ENCODE results near the gene MAN1A1. TPM values are rescaled to one million over a fixed set of nuclear protein-coding genes. Genes with fewer than 3 reads are reported as not detected.
A peak's percentile ranks its signal among the peaks of the same experiment; 100 is the strongest.

The MAN1A1 gene
- total and polyA plus RNA-seq, 2 donors, result 14.7 to 23.6 TPM

GRCh38 chr6:119325559-119326265 is 23.8 kb downstream of the MAN1A1 start:
- H3K27ac ChIP-seq (ENCODE audit: low read depth in 1 of 2, low read length in 1 of 2), result no peak overlapping the region

GRCh38 chr6:119324718-119325117 is 24.8 kb downstream of the MAN1A1 start:
- peaks cover 9 to 19% of the 10 kb centered on the region in 2 donors for H3K4me1 ChIP-seq (ENCODE audit: control insufficient read depth in 2 of 2, insufficient read depth in 2 of 2, low read length in 2 of 2)
- 95% methylated on average over 2 of the region's 2 CpGs for WGBS
- DNase-seq (ENCODE audit: low read depth in 6 of 9, low spot score in 9 of 9), result no peak
- no peaks in the 10 kb centered on the region for H3K9me3 ChIP-seq (ENCODE audit: control insufficient read depth in 2 of 2, insufficient read depth in 1 of 2, low read length in 1 of 2)
- no peaks in the 10 kb centered on the region for H3K36me3 ChIP-seq (ENCODE audit: control insufficient read depth in 2 of 2, insufficient read depth in 2 of 2, low read length in 1 of 2)
- no peak overlapping the region for H3K27ac ChIP-seq (ENCODE audit: low read depth in 1 of 2, low read length in 1 of 2)
- H3K4me3 ChIP-seq (ENCODE audit: low read length in 2 of 2), result no peak overlapping the region
- no peaks in the 10 kb centered on the region for H3K27me3 ChIP-seq (ENCODE audit: control insufficient read depth in 2 of 2, insufficient read depth in 1 of 2, low read length in 1 of 2)

More at GRCh38 chr6:119325559-119326265, 23.8 kb downstream of the MAN1A1 start:
- Histone ChIP-seq H3K36me3 (ENCODE audit: control insufficient read depth in 2 of 2, insufficient read depth in 2 of 2, low read length in 1 of 2) (no peaks in the 10 kb centered on the region), H3K4me1 (ENCODE audit: control insufficient read depth in 2 of 2, insufficient read depth in 2 of 2, low read length in 2 of 2) (peaks cover 9 to 23% of the 10 kb centered on the region in 2 donors), H3K27me3 (ENCODE audit: control insufficient read depth in 2 of 2, insufficient read depth in 1 of 2, low read length in 1 of 2) (no peaks in the 10 kb centered on the region), H3K9me3 (ENCODE audit: control insufficient read depth in 2 of 2, insufficient read depth in 1 of 2, low read length in 1 of 2) (no peaks in the 10 kb centered on the region), H3K4me3 (ENCODE audit: low read length in 2 of 2) (no peak overlapping the region)
- WGBS, result 97% methylated on average over 11 of the region's 11 CpGs
- no peak for DNase-seq (ENCODE audit: low read depth in 6 of 9, low spot score in 9 of 9)

- WGBS, result 65% methylated on average over 1 of the region's 1 CpG
- Histone ChIP-seq H3K9me3 (ENCODE audit: control insufficient read depth in 2 of 2, insufficient read depth in 1 of 2, low read length in 1 of 2) (no peaks in the 10 kb centered on the region), H3K27me3 (ENCODE audit: control insufficient read depth in 2 of 2, insufficient read depth in 1 of 2, low read length in 1 of 2) (no peaks in the 10 kb centered on the region), H3K27ac (ENCODE audit: low read depth in 1 of 2, low read length in 1 of 2) (no peak overlapping the region), H3K36me3 (ENCODE audit: control insufficient read depth in 2 of 2, insufficient read depth in 2 of 2, low read length in 1 of 2) (no peaks in the 10 kb centered on the region), H3K4me3 (ENCODE audit: low read length in 2 of 2) (no peak overlapping the region), H3K4me1 (ENCODE audit: control insufficient read depth in 2 of 2, insufficient read depth in 2 of 2, low read length in 2 of 2) (peaks cover 9 to 19% of the 10 kb centered on the region in 2 donors)
- no peak for DNase-seq (ENCODE audit: low read depth in 6 of 9, low spot score in 9 of 9)
Measured at GRCh38 chr6:119323931-119324330, 25.6 kb downstream of the MAN1A1 start.

- DNase-seq (ENCODE audit: low read depth in 6 of 9, low spot score in 9 of 9), result no peak
- H3K27me3 ChIP-seq (ENCODE audit: control insufficient read depth in 2 of 2, insufficient read depth in 1 of 2, low read length in 1 of 2), result no peaks in the 10 kb centered on the region
- no peak overlapping the region for H3K27ac ChIP-seq (ENCODE audit: low read depth in 1 of 2, low read length in 1 of 2)
- 99% methylated on average over 2 of the region's 2 CpGs for WGBS
- H3K9me3 ChIP-seq (ENCODE audit: control insufficient read depth in 2 of 2, insufficient read depth in 1 of 2, low read length in 1 of 2), result no peaks in the 10 kb centered on the region
- H3K36me3 ChIP-seq (ENCODE audit: control insufficient read depth in 2 of 2, insufficient read depth in 2 of 2, low read length in 1 of 2), result no peaks in the 10 kb centered on the region
- peaks cover 9 to 19% of the 10 kb centered on the region in 2 donors for H3K4me1 ChIP-seq (ENCODE audit: control insufficient read depth in 2 of 2, insufficient read depth in 2 of 2, low read length in 2 of 2)
- H3K4me3 ChIP-seq (ENCODE audit: low read length in 2 of 2), result no peak overlapping the region
Measured at GRCh38 chr6:119323478-119323877, 26.1 kb downstream of the MAN1A1 start.

- Histone ChIP-seq H3K4me3 (ENCODE audit: low read length in 2 of 2) (no peak overlapping the region), H3K27me3 (ENCODE audit: control insufficient read depth in 2 of 2, insufficient read depth in 1 of 2, low read length in 1 of 2) (no peaks in the 10 kb centered on the region), H3K4me1 (ENCODE audit: control insufficient read depth in 2 of 2, insufficient read depth in 2 of 2, low read length in 2 of 2) (peaks cover 9 to 15% of the 10 kb centered on the region in 2 donors), H3K9me3 (ENCODE audit: control insufficient read depth in 2 of 2, insufficient read depth in 1 of 2, low read length in 1 of 2) (no peaks in the 10 kb centered on the region), H3K36me3 (ENCODE audit: control insufficient read depth in 2 of 2, insufficient read depth in 2 of 2, low read length in 1 of 2) (no peaks in the 10 kb centered on the region), H3K27ac (ENCODE audit: low read depth in 1 of 2, low read length in 1 of 2) (no peak overlapping the region)
- DNase-seq (ENCODE audit: low read depth in 6 of 9, low spot score in 9 of 9), result peak in 4 of 9 donors; percentile 47 to 81 (median 53)
- whole genome bisulfite sequencing, result 42% methylated on average over 5 of the region's 5 CpGs
Measured at GRCh38 chr6:119322715-119323350, 26.7 kb downstream of the MAN1A1 start.

- H3K4me1 ChIP-seq (ENCODE audit: control insufficient read depth in 2 of 2, insufficient read depth in 2 of 2, low read length in 2 of 2), result peaks cover 9 to 13% of the 10 kb centered on the region in 2 donors
- H3K36me3 ChIP-seq (ENCODE audit: control insufficient read depth in 2 of 2, insufficient read depth in 2 of 2, low read length in 1 of 2), result no peaks in the 10 kb centered on the region
- H3K4me3 ChIP-seq (ENCODE audit: low read length in 2 of 2), result no peak overlapping the region
- no peak overlapping the region for H3K27ac ChIP-seq (ENCODE audit: low read depth in 1 of 2, low read length in 1 of 2)
- no peak for DNase-seq (ENCODE audit: low read depth in 6 of 9, low spot score in 9 of 9)
- WGBS, result 100% methylated on average over 2 of the region's 2 CpGs
- H3K27me3 ChIP-seq (ENCODE audit: control insufficient read depth in 2 of 2, insufficient read depth in 1 of 2, low read length in 1 of 2), result no peaks in the 10 kb centered on the region
- no peaks in the 10 kb centered on the region for H3K9me3 ChIP-seq (ENCODE audit: control insufficient read depth in 2 of 2, insufficient read depth in 1 of 2, low read length in 1 of 2)
Measured at GRCh38 chr6:119322034-119322433, 27.5 kb downstream of the MAN1A1 start.

GRCh38 chr6:119319694-119320093 is 29.9 kb downstream of the MAN1A1 start:
- DNase-seq (ENCODE audit: low read depth in 6 of 9, low spot score in 9 of 9), result no peak
- WGBS, result 96% methylated on average over 2 of the region's 2 CpGs
- Histone ChIP-seq H3K27ac (ENCODE audit: low read depth in 1 of 2, low read length in 1 of 2) (no peak overlapping the region), H3K4me3 (ENCODE audit: low read length in 2 of 2) (no peak overlapping the region), H3K9me3 (ENCODE audit: control insufficient read depth in 2 of 2, insufficient read depth in 1 of 2, low read length in 1 of 2) (no peaks in the 10 kb centered on the region), H3K27me3 (ENCODE audit: control insufficient read depth in 2 of 2, insufficient read depth in 1 of 2, low read length in 1 of 2) (no peaks in the 10 kb centered on the region), H3K4me1 (ENCODE audit: control insufficient read depth in 2 of 2, insufficient read depth in 2 of 2, low read length in 2 of 2) (peaks cover 11 to 21% of the 10 kb centered on the region in 2 donors), H3K36me3 (ENCODE audit: control insufficient read depth in 2 of 2, insufficient read depth in 2 of 2, low read length in 1 of 2) (no peaks in the 10 kb centered on the region)

GRCh38 chr6:119318730-119319129 is 30.8 kb downstream of the MAN1A1 start:
- H3K27me3 ChIP-seq (ENCODE audit: control insufficient read depth in 2 of 2, insufficient read depth in 1 of 2, low read length in 1 of 2), result no peaks in the 10 kb centered on the region
- H3K27ac ChIP-seq (ENCODE audit: low read depth in 1 of 2, low read length in 1 of 2), result no peak overlapping the region
- WGBS, result 96% methylated on average over 1 of the region's 1 CpG
- H3K36me3 ChIP-seq (ENCODE audit: control insufficient read depth in 2 of 2, insufficient read depth in 2 of 2, low read length in 1 of 2), result no peaks in the 10 kb centered on the region
- no peak overlapping the region for H3K4me3 ChIP-seq (ENCODE audit: low read length in 2 of 2)
- H3K4me1 ChIP-seq (ENCODE audit: control insufficient read depth in 2 of 2, insufficient read depth in 2 of 2, low read length in 2 of 2), result peaks cover 16 to 31% of the 10 kb centered on the region in 2 donors
- no peaks in the 10 kb centered on the region for H3K9me3 ChIP-seq (ENCODE audit: control insufficient read depth in 2 of 2, insufficient read depth in 1 of 2, low read length in 1 of 2)
- no peak for DNase-seq (ENCODE audit: low read depth in 6 of 9, low spot score in 9 of 9)

GRCh38 chr6:119318176-119318575 is 31.4 kb downstream of the MAN1A1 start:
- no peaks in the 10 kb centered on the region for H3K9me3 ChIP-seq (ENCODE audit: control insufficient read depth in 2 of 2, insufficient read depth in 1 of 2, low read length in 1 of 2)
- H3K27me3 ChIP-seq (ENCODE audit: control insufficient read depth in 2 of 2, insufficient read depth in 1 of 2, low read length in 1 of 2), result no peaks in the 10 kb centered on the region

More at GRCh38 chr6:119318176-119318575, 31.4 kb downstream of the MAN1A1 start:
- 99% methylated on average over 1 of the region's 1 CpG for WGBS
- no peak for DNase-seq (ENCODE audit: low read depth in 6 of 9, low spot score in 9 of 9)
- no peaks in the 10 kb centered on the region for H3K36me3 ChIP-seq (ENCODE audit: control insufficient read depth in 2 of 2, insufficient read depth in 2 of 2, low read length in 1 of 2)
- no peak overlapping the region for H3K4me3 ChIP-seq (ENCODE audit: low read length in 2 of 2)
- H3K4me1 ChIP-seq (ENCODE audit: control insufficient read depth in 2 of 2, insufficient read depth in 2 of 2, low read length in 2 of 2), result peaks cover 20 to 35% of the 10 kb centered on the region in 2 donors
- H3K27ac ChIP-seq (ENCODE audit: low read depth in 1 of 2, low read length in 1 of 2), result no peak overlapping the region

Data from thymus (tissue), 11 donors.